GM19240 (cell line): Measurements from ENCODE around the gene HRH1.
"Not testable (repeated sequence)": the region's sequence is repeated elsewhere in the genome, so short reads cannot be mapped to it uniquely, and the experiment has no call there.

Experiments used
- DNase-seq: peaks from one replicate; pipeline ENCODE4 v3.0.0; 2011; ENCODE audit warnings: low spot score; ENCODE audit not compliant: insufficient read length

HRH1 gene

GRCh38 chr3:11154036-11154952 lies at the start of gene HRH1:
Gene HRH1, plus strand, starts transcription at chr3:11154493. Its CDS starts 104,545 bp downstream, at chr3:11259038.
- DNase-seq = no peak

GRCh38 chr3:11113316-11113715 lies 41.0 kb upstream of the HRH1 start:
- DNase-seq = not testable (repeated sequence)

GRCh38 chr3:11115548-11115947 lies 38.7 kb upstream of the HRH1 start:
- no peak for DNase-seq

GRCh38 chr3:11116336-11117059 lies 37.8 kb upstream of the HRH1 start:
- DNase-seq = no peak

GRCh38 chr3:11117591-11117990 lies 36.7 kb upstream of the HRH1 start:
- DNase-seq = no peak

GRCh38 chr3:11118181-11118682 lies 36.1 kb upstream of the HRH1 start:
- DNase-seq = no peak

- DNase-seq = no peak
Measured at GRCh38 chr3:11120091-11120805, 34.0 kb upstream of the HRH1 start.

- DNase-seq = no peak
Measured at GRCh38 chr3:11126653-11127052, 27.6 kb upstream of the HRH1 start.

- DNase-seq = no peak
Measured at GRCh38 chr3:11128682-11129632, 25.3 kb upstream of the HRH1 start.

GRCh38 chr3:11130385-11130784 lies 23.9 kb upstream of the HRH1 start:
- no peak for DNase-seq

- DNase-seq = no peak
Measured at GRCh38 chr3:11131371-11131770, 22.9 kb upstream of the HRH1 start.

- DNase-seq = not testable (repeated sequence)
Measured at GRCh38 chr3:11131886-11132285, 22.4 kb upstream of the HRH1 start.

GRCh38 chr3:11132861-11133260 lies 21.4 kb upstream of the HRH1 start:
- no peak for DNase-seq

GRCh38 chr3:11134794-11135193 lies 19.5 kb upstream of the HRH1 start:
- DNase-seq = no peak

GRCh38 chr3:11136116-11136515 lies 18.2 kb upstream of the HRH1 start:
- DNase-seq = no peak

GRCh38 chr3:11136830-11137626 lies 17.3 kb upstream of the HRH1 start:
- DNase-seq = no peak

GRCh38 chr3:11137627-11137959 lies 16.7 kb upstream of the HRH1 start:
- no peak for DNase-seq

GRCh38 chr3:11138371-11138770 lies 15.9 kb upstream of the HRH1 start:
- DNase-seq = no peak

GRCh38 chr3:11140030-11140712 lies 14.1 kb upstream of the HRH1 start:
- DNase-seq = peak; percentile 23
